Ectodermal cell (in vitro differentiated cells): ENCODE data around the gene IP6K3.

Experiments
- H3K27ac ChIP-seq: 2 replicates; pipeline ENCODE4 v1.7.0; 2013; ENCODE audit warnings: mild to moderate bottlenecking, low read depth, low read length; ENCODE audit not compliant: insufficient read depth, poor library complexity, severe bottlenecking
- H3K27me3 ChIP-seq: 2 replicates; pipeline ENCODE4 v1.7.0; 2013; ENCODE audit warnings: mild to moderate bottlenecking, low read length; ENCODE audit not compliant: insufficient read depth, control insufficient read depth, poor library complexity, severe bottlenecking
- H3K36me3 ChIP-seq: one replicate; pipeline ENCODE4 v1.7.0; 2013; ENCODE audit warnings: low read length; ENCODE audit not compliant: control insufficient read depth, insufficient read depth
- H3K4me1 ChIP-seq: one replicate; pipeline ENCODE4 v1.7.0; 2013; ENCODE audit warnings: low read length; ENCODE audit not compliant: control insufficient read depth, insufficient read depth
- H3K4me3 ChIP-seq: 2 replicates; pipeline ENCODE4 v1.7.0; 2013; ENCODE audit warnings: low read depth, low read length, control low read depth; ENCODE audit not compliant: insufficient read depth
- H3K9me3 ChIP-seq: 2 replicates; pipeline ENCODE4 v1.7.0; 2013; ENCODE audit warnings: mild to moderate bottlenecking, low read length, moderate library complexity; ENCODE audit not compliant: control insufficient read depth
- WGBS, 2 experiments: methylation state at CpG; one replicate each; pipeline ENCODE4 v1.1.7; 2013; ENCODE audit warnings: missing lambda C conversion rate in 2 of 2; 5-methylcytosine and 5-hydroxymethylcytosine counted together

Gene IP6K3

GRCh38 chr6:33751771-33752645 is 5.3 kb upstream of the IP6K3 start:
- Histone ChIP-seq H3K4me3 (no peak overlapping the region), H3K27ac (no peak overlapping the region), H3K36me3 (no peaks in the 10 kb centered on the region), H3K9me3 (no peaks in the 10 kb centered on the region), H3K27me3 (no peaks in the 10 kb centered on the region), H3K4me1 (peaks cover 56% of the 10 kb centered on the region)
- 86 to 87% methylated on average over 15 of the region's 15 CpGs for WGBS, 2 experiments

GRCh38 chr6:33750244-33750991 is 3.7 kb upstream of the IP6K3 start:
- Histone ChIP-seq H3K27me3 (no peaks in the 10 kb centered on the region), H3K4me3 (no peak overlapping the region), H3K4me1 (peaks cover 69% of the 10 kb centered on the region), H3K9me3 (no peaks in the 10 kb centered on the region), H3K36me3 (no peaks in the 10 kb centered on the region), H3K27ac (no peak overlapping the region)
- WGBS, 2 experiments, result 94% methylated on average over 11 of the region's 11 CpGs

GRCh38 chr6:33749401-33749800 is 2.7 kb upstream of the IP6K3 start:
- no peak overlapping the region for H3K27ac ChIP-seq
- no peak overlapping the region for H3K4me3 ChIP-seq
- no peaks in the 10 kb centered on the region for H3K9me3 ChIP-seq
- 83 to 85% methylated on average over 7 of the region's 7 CpGs for WGBS, 2 experiments
- no peaks in the 10 kb centered on the region for H3K36me3 ChIP-seq
- H3K27me3 ChIP-seq, result no peaks in the 10 kb centered on the region
- peaks cover 71% of the 10 kb centered on the region for H3K4me1 ChIP-seq

GRCh38 chr6:33748841-33749240 is 2.1 kb upstream of the IP6K3 start:
- no peak overlapping the region for H3K27ac ChIP-seq
- H3K9me3 ChIP-seq, result no peaks in the 10 kb centered on the region
- WGBS, 2 experiments, result 55 to 57% methylated on average over 4 of the region's 4 CpGs
- no peaks in the 10 kb centered on the region for H3K27me3 ChIP-seq
- peaks cover 75% of the 10 kb centered on the region for H3K4me1 ChIP-seq
- no peaks in the 10 kb centered on the region for H3K36me3 ChIP-seq
- H3K4me3 ChIP-seq, result no peak overlapping the region

DNA sequence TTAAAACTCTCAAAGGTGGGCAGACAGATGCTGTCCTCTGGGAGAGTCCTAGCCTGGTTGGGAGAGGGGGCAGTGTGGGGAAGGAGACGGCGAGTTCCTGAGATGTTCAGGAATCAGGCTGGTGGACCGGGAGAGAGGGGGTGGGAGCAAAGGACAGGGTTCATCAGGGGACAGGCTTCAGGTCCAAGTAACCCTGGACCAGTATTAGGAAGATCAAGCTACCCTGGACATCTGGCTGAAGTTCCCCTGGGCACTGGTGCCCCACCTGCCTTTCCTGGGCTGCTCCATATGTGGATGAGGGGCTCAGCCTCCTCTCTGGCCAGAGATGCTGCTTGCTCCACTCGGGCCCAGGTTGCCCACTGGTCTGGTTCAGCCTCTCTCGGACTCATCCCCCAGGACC is 1.1 kb upstream of the IP6K3 start:
- H3K4me1 ChIP-seq, result peaks cover 76% of the 10 kb centered on the region
- WGBS, 2 experiments, result 90% methylated on average over 5 of the region's 5 CpGs

GRCh38 chr6:33746036-33746600 is 587 bp downstream of the IP6K3 start:
- Histone ChIP-seq H3K27me3 (no peaks in the 10 kb centered on the region), H3K36me3 (no peaks in the 10 kb centered on the region), H3K27ac (no peak overlapping the region), H3K4me3 (peak overlapping the region; percentile 1), H3K4me1 (peaks cover 62% of the 10 kb centered on the region), H3K9me3 (no peaks in the 10 kb centered on the region)
- WGBS, 2 experiments, result 30 to 46% methylated on average over 14 of the region's 14 CpGs

More for the DNA sequence above, 1.1 kb upstream of the IP6K3 start:
- Histone ChIP-seq H3K27me3 (no peaks in the 10 kb centered on the region), H3K36me3 (no peaks in the 10 kb centered on the region), H3K27ac (no peak overlapping the region), H3K4me3 (no peak overlapping the region), H3K9me3 (no peaks in the 10 kb centered on the region)

GRCh38 chr6:33745548-33745947 is 1.2 kb downstream of the IP6K3 start:
- Histone ChIP-seq H3K27me3 (no peaks in the 10 kb centered on the region), H3K9me3 (no peaks in the 10 kb centered on the region), H3K36me3 (no peaks in the 10 kb centered on the region), H3K27ac (no peak overlapping the region), H3K4me1 (peaks cover 60% of the 10 kb centered on the region), H3K4me3 (no peak overlapping the region)
- 75 to 77% methylated on average over 7 of the region's 7 CpGs for WGBS, 2 experiments

- Histone ChIP-seq H3K4me1 (peaks cover 57% of the 10 kb centered on the region), H3K27me3 (no peaks in the 10 kb centered on the region), H3K4me3 (no peak overlapping the region), H3K36me3 (no peaks in the 10 kb centered on the region), H3K27ac (no peak overlapping the region), H3K9me3 (no peaks in the 10 kb centered on the region)
- 51 to 59% methylated on average over 13 of the region's 13 CpGs for WGBS, 2 experiments
Measured at GRCh38 chr6:33744895-33745546, 1.7 kb downstream of the IP6K3 start.

- H3K27ac ChIP-seq, result no peak overlapping the region
- H3K36me3 ChIP-seq, result no peaks in the 10 kb centered on the region
- H3K9me3 ChIP-seq, result no peaks in the 10 kb centered on the region
- WGBS, 2 experiments, result 47 to 51% methylated on average over 10 of the region's 11 CpGs
- peaks cover 49% of the 10 kb centered on the region for H3K4me1 ChIP-seq
- no peak overlapping the region for H3K4me3 ChIP-seq
- no peaks in the 10 kb centered on the region for H3K27me3 ChIP-seq
Measured at GRCh38 chr6:33744001-33744848, 2.5 kb downstream of the IP6K3 start.
